Measurements from ENCODE around the gene BDH2.

Gene BDH2

DNA sequence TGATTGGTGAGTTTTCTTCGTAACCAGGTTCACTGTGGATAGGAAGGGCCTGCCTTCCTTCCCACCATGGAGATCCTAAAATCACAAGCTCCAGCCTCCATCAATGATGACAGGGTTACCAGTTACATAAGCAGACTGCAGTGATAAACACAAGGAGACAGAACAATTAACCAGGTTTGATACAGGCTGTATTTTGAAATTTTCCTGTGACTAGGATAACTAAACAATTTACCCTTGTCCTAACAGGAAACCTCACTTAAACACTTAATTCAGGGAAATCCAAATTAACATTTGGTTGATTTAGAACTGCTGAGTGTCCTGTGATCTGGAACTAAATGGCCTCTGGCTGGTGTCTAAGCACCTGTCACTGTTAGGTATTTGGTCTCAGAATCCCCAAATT is 20.0 kb downstream of the BDH2 start:
- TF ChIP-seq, protein P1, sequence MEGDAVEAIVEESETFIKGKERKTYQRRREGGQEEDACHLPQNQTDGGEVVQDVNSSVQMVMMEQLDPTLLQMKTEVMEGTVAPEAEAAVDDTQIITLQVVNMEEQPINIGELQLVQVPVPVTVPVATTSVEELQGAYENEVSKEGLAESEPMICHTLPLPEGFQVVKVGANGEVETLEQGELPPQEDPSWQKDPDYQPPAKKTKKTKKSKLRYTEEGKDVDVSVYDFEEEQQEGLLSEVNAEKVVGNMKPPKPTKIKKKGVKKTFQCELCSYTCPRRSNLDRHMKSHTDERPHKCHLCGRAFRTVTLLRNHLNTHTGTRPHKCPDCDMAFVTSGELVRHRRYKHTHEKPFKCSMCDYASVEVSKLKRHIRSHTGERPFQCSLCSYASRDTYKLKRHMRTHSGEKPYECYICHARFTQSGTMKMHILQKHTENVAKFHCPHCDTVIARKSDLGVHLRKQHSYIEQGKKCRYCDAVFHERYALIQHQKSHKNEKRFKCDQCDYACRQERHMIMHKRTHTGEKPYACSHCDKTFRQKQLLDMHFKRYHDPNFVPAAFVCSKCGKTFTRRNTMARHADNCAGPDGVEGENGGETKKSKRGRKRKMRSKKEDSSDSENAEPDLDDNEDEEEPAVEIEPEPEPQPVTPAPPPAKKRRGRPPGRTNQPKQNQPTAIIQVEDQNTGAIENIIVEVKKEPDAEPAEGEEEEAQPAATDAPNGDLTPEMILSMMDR (conservative IDR thresholded peaks at IDR 0.05) = no peak
- no peak for TF ChIP-seq ZFX (IDR thresholded peaks at IDR 0.05)
- no peak overlapping the region for H3K27ac ChIP-seq

DNA sequence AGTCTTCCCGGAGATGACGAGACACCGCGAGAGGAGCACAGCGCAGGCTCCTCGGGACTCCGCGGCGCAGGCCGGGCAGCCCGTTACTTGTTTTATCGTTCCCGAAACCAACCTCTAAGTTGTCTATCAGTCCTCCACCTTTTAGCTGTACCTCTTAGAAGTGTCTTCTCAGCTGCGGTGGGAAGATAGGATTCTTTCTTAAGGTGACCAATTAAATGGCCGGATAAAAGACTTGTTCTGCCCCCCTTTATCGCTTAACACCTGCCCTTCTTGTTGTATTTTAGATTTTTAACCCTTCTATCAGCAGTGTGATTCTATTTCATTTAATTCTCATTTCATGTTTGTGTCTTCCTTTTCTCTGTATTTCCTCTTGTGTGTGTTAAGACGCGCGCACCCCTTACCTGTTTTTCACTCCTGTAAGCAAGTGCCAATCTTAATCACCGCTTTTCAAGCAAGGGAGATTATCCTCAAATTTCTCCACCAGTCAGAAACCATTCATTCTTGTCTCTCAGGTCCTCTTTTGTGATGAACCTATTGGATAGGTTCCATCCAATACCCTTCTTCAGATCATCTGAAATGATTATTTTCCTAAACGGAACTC is 22.8 kb downstream of the BDH2 start, which contains the start of gene SLC9B2:
Gene SLC9B2, minus strand, starts transcription at position 15 of the 601 bp plus-strand sequence. CDS start 9,211 bp downstream, outside the sequence.
- TF ChIP-seq ZFX (IDR thresholded peaks at IDR 0.05) = no peak; the same call in 1 of the 2 replicates
- TF ChIP-seq, protein P1 (conservative IDR thresholded peaks at IDR 0.05) = no peak
- H3K27ac ChIP-seq = peak within 1 kb of the TSS; percentile 76

DNA sequence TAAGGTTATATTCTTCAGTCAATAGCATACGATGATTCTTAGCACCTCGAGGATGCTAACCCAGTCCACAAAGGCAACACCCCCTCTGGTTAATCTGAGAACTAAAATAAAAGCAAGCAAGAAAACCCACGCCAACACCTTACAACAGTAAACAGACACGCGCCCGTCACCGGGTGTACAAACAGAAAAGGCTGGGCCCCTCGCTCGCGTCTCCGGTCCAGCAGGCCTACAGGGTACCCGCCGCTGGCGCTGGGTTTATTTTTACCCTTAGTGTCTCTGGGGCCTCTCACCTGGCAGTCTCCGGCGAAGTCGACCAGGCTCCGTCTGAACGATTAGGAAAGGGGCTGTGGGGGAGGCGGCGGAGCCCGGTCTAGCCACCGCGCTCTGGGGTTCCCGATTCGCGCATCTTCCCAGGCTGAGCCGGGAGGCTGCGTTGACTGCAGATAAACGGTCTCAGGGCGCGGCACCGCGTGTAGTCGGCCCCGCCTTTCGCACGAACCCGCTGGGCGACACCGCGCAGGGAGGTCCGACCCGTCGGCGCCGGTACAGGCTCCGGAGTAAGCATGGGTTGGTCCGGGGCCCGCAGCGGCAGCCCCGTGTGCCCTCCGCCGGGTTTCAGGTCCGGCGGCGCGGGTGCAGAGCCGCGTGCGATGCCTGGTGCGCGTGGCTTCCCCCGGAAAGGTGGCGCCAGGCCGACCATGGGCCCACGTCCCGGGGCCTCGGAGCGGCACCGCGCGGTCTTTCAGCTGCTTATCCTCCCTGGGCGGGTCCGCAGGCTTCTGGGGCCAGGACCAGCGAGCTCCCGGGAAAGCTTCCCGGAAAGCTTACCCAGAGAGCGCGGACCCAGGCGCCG is 23.5 kb downstream of the BDH2 start:
- H3K27ac ChIP-seq = peak overlapping the region; percentile 76
- TF ChIP-seq, protein P1 (conservative IDR thresholded peaks at IDR 0.05) = peak; percentile 14; the same call in 1 of the 2 replicates
- TF ChIP-seq ZFX (IDR thresholded peaks at IDR 0.05) = peak; percentile 87

DNA sequence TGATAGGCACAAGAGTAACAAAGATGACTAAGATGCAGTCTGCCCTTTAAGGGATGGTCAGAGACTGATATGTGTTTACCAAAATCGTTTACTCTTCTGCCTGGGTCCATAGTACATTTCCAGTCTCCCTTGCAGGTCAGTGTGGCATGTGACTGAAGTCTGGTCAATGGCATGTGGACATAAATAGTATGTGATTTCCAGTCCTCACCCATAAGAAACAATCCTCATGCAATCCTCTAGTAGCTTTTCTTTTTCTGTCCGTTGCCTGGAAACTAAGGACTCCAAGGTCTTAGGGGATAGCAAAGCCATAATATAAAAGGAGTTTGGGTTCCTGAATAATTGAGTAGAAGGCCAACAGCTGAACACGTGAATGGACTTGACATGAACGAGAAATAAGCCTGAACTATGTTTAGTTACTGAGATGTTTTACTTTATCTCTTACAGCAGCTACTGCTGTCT is 24.2 kb downstream of the BDH2 start:
- no peak overlapping the region; the same call in 1 of the 2 replicates for H3K27ac ChIP-seq
- TF ChIP-seq, protein P1 (conservative IDR thresholded peaks at IDR 0.05) = no peak
- TF ChIP-seq ZFX (IDR thresholded peaks at IDR 0.05) = no peak

DNA sequence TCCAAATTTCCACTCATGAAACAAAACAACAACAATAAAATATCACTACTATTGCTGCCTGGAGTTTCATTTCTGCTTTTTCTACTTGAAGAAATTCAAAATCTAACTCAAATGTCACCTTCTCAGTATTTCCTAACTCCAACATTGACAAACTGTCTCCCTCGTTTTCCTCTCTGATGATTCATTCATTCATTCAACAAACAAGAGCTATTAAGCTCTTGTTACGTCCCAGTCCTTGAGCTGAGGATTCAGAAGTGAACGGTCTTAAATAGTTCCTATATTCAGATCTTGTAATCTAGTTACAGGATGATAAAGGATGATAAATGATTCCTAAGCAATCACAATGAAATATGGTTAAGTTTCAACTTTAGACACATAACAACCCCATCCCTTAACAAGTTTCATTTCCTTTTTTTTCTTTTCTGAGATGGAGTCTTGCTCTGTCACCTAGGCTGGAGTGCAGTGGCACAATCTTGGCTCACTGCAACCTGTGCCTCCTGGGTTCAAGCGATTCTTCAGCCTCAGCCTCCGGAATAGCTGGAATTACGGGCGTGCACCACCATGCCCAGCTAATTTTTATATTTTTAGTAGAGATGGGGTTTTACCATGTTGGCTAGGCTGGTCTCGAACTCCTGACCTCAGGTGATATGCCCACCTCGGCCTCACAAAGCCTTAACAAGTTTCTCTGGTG is 24.7 kb downstream of the BDH2 start:
- no peak for TF ChIP-seq ZFX (IDR thresholded peaks at IDR 0.05)
- H3K27ac ChIP-seq = no peak overlapping the region

DNA sequence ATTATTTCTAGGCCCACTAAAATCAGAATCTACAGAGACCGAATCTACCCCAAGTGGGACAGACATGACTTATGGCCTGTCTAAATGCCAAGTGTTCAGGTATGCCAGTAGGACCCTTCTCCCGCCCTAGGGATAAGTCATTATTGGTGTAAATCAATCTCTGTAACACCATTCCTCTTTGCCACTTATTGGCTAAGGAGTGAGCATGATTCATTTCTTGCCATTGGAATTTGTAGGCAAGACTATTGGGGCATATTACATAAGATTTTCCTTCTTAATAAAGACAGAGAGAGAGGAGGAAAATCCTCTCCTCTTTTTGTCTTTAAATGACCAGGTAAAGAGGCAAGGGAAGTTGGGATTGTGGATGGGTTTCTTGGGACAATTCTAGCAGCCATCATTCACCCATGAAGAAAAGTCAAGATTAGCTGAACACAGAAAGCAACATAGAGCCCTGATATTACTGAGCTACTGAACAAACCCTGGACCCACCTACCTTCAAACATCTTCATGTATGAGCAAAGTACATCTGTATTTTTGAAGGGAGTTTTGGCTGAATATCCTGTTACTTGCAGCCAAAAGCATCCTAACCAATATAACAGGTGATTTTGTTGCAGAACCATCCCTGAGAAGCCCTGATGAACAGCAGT is 25.7 kb downstream of the BDH2 start:
- TF ChIP-seq, protein P1 (conservative IDR thresholded peaks at IDR 0.05) = no peak
- no peak for TF ChIP-seq ZFX (IDR thresholded peaks at IDR 0.05)
- H3K27ac ChIP-seq = no peak overlapping the region

DNA sequence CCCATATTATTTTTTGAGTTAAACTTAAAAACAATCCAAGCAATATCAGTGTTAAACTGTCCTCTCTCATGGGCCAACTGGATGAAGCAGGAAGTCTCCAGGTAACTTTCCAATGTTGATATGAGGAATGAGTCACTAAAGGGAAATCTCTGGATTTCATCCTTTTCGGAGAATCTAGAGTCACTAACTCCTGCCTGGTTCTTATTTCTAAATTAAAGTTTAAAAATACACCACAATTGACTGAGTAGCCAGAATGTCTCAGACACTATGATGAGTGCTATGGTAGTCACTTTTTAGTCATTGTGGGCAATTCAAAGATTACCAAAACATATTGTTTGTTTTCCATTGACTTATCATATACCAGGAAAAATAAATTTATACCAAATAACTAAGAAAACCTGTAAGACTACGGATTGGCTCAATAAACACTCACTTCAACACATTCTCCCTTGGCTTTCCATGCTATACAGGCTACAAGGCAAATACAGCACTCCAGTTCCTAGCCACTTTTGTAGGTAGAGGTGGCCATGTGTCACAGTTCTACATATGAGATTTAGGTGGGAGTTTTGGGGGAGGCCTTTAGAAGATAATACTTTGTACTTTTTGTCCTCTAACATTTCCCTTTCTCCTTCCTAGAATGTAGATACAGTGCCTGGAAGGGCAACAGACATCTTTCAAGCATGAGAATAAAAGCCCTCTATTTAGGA is 31.6 kb downstream of the BDH2 start:
- TF ChIP-seq, protein P1 (conservative IDR thresholded peaks at IDR 0.05) = no peak
- TF ChIP-seq ZFX (IDR thresholded peaks at IDR 0.05) = no peak
- no peak overlapping the region for H3K27ac ChIP-seq
